GM12891 (cell line): ENCODE results near the gene EGFR.

ENCODE experiments used
- POLR2A ChIP-seq: IDR thresholded peaks from 2 replicates; pipeline ENCODE4 v1.6.1; 2011; ENCODE audit warnings: low read depth, low read length, control low read depth
- POLR2AphosphoS5 ChIP-seq: IDR thresholded peaks from 2 replicates; pipeline ENCODE4 v1.6.1; 2011; ENCODE audit warnings: low read depth, low read length, control low read depth

GRCh38 chr7:55131142-55131929 lies 112.5 kb downstream of the EGFR start:
- TF ChIP-seq POLR2A (no peak), POLR2AphosphoS5 (no peak)
